IPS-NIHi7 (cell line): ENCODE data around the gene ARHGAP26.

Source experiments
- DNase-seq: peaks from one replicate; pipeline ENCODE4 v3.0.0; 2012; ENCODE audit warnings: mixed read lengths; ENCODE audit errors: extremely low spot score

ARHGAP26 gene

GRCh38 chr5:142810743-142811290 lies 40.6 kb downstream of the ARHGAP26 start:
- no peak for DNase-seq

- no peak for DNase-seq
These were observed 41.8 kb downstream of the ARHGAP26 start for GRCh38 chr5:142811866-142812557.

- DNase-seq, result no peak
These were observed 43.0 kb downstream of the ARHGAP26 start for GRCh38 chr5:142813220-142813619.

- no peak for DNase-seq
These were observed 43.9 kb downstream of the ARHGAP26 start for GRCh38 chr5:142814122-142814521.

GRCh38 chr5:142815469-142815868 lies 45.3 kb downstream of the ARHGAP26 start:
- no peak for DNase-seq

- peak; percentile 29 for DNase-seq
These were observed 46.6 kb downstream of the ARHGAP26 start for GRCh38 chr5:142816531-142817430.

GRCh38 chr5:142817949-142818431 lies 47.8 kb downstream of the ARHGAP26 start:
- DNase-seq, result no peak

GRCh38 chr5:142819292-142819691 lies 49.1 kb downstream of the ARHGAP26 start:
- no peak for DNase-seq

- no peak for DNase-seq
These were observed 49.6 kb downstream of the ARHGAP26 start for GRCh38 chr5:142819825-142820224.

- DNase-seq, result no peak
These were observed 50.3 kb downstream of the ARHGAP26 start for GRCh38 chr5:142820447-142820846.

GRCh38 chr5:142821034-142821732 lies 51.0 kb downstream of the ARHGAP26 start:
- DNase-seq, result no peak

GRCh38 chr5:142821733-142822487 lies 51.7 kb downstream of the ARHGAP26 start:
- DNase-seq, result no peak

- DNase-seq, result no peak
These were observed 52.9 kb downstream of the ARHGAP26 start for GRCh38 chr5:142823126-142823525.

- DNase-seq, result no peak
These were observed 53.6 kb downstream of the ARHGAP26 start for GRCh38 chr5:142823806-142824205.

GRCh38 chr5:142824391-142824790 lies 54.2 kb downstream of the ARHGAP26 start:
- no peak for DNase-seq

- DNase-seq, result no peak
These were observed 55.4 kb downstream of the ARHGAP26 start for GRCh38 chr5:142825378-142826089.

- DNase-seq, result no peak
These were observed 55.9 kb downstream of the ARHGAP26 start for GRCh38 chr5:142826093-142826492.

GRCh38 chr5:142826741-142827492 lies 56.7 kb downstream of the ARHGAP26 start:
- no peak for DNase-seq

- DNase-seq, result no peak
These were observed 57.9 kb downstream of the ARHGAP26 start for GRCh38 chr5:142827934-142828576.
